SK-N-SH (cell line): Measurements from ENCODE around the gene EDRF1.

Experiments used
- EZH2phosphoT487 ChIP-seq: fragments of 200-600 bp; sonication (generic); IDR thresholded peaks from 2 replicates; pipeline ENCODE4 v1.6.1; 2017; ENCODE audit warnings: low read depth, mixed run types, mild to moderate bottlenecking, antibody characterized with exemption, moderate library complexity, borderline replicate concordance
- FOXM1 ChIP-seq: IDR thresholded peaks from 2 replicates; pipeline ENCODE4 v1.4.0; 2012; ENCODE audit warnings: low read depth, mild to moderate bottlenecking
- SMC3 ChIP-seq: IDR thresholded peaks from 2 replicates; pipeline ENCODE4 v1.6.1; 2012; ENCODE audit warnings: low read depth, low read length, improper control_type of control experiment
- YY1 ChIP-seq: IDR thresholded peaks from 2 replicates; pipeline ENCODE4 v1.4.0; 2012; ENCODE audit warnings: low read depth, mild to moderate bottlenecking
- TF ChIP-seq, protein P1 (sequence below): fragments of 200-600 bp; sonication (generic); IDR thresholded peaks from 2 replicates; pipeline ENCODE4 v1.6.1; 2017; ENCODE audit warnings: antibody characterized with exemption, mild to moderate bottlenecking, moderate library complexity
- TF ChIP-seq, protein P2 (sequence below): IDR thresholded peaks from 2 replicates; pipeline ENCODE4 v1.6.1; 2012; ENCODE audit warnings: mild to moderate bottlenecking, low read depth, low read length, moderate library complexity

DNA sequence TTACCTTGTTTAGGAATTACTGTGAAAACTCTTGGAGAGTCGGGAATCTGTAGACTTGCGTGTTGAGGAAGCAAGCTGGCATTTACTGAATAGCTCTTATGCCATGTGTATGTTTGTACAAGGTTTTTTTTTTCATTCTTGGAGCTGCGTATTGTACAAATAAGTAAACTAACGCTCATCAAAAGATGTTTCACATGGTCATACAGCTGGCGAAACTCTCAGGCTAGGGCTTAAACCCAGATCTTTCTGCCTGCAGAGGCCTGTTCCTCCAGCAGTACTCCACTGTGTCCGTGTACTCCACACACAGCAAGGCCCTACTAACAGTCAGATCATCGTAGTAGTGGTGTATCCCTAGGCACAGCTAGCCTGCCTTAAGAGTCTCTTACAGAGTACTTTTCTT is 7.4 kb downstream of the EDRF1 start:
- TF ChIP-seq SMC3 (no peak), FOXM1 (no peak), YY1 (no peak), EZH2phosphoT487 (no peak)
- TF ChIP-seq, protein P1, sequence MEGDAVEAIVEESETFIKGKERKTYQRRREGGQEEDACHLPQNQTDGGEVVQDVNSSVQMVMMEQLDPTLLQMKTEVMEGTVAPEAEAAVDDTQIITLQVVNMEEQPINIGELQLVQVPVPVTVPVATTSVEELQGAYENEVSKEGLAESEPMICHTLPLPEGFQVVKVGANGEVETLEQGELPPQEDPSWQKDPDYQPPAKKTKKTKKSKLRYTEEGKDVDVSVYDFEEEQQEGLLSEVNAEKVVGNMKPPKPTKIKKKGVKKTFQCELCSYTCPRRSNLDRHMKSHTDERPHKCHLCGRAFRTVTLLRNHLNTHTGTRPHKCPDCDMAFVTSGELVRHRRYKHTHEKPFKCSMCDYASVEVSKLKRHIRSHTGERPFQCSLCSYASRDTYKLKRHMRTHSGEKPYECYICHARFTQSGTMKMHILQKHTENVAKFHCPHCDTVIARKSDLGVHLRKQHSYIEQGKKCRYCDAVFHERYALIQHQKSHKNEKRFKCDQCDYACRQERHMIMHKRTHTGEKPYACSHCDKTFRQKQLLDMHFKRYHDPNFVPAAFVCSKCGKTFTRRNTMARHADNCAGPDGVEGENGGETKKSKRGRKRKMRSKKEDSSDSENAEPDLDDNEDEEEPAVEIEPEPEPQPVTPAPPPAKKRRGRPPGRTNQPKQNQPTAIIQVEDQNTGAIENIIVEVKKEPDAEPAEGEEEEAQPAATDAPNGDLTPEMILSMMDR = no peak
- TF ChIP-seq, protein P2, sequence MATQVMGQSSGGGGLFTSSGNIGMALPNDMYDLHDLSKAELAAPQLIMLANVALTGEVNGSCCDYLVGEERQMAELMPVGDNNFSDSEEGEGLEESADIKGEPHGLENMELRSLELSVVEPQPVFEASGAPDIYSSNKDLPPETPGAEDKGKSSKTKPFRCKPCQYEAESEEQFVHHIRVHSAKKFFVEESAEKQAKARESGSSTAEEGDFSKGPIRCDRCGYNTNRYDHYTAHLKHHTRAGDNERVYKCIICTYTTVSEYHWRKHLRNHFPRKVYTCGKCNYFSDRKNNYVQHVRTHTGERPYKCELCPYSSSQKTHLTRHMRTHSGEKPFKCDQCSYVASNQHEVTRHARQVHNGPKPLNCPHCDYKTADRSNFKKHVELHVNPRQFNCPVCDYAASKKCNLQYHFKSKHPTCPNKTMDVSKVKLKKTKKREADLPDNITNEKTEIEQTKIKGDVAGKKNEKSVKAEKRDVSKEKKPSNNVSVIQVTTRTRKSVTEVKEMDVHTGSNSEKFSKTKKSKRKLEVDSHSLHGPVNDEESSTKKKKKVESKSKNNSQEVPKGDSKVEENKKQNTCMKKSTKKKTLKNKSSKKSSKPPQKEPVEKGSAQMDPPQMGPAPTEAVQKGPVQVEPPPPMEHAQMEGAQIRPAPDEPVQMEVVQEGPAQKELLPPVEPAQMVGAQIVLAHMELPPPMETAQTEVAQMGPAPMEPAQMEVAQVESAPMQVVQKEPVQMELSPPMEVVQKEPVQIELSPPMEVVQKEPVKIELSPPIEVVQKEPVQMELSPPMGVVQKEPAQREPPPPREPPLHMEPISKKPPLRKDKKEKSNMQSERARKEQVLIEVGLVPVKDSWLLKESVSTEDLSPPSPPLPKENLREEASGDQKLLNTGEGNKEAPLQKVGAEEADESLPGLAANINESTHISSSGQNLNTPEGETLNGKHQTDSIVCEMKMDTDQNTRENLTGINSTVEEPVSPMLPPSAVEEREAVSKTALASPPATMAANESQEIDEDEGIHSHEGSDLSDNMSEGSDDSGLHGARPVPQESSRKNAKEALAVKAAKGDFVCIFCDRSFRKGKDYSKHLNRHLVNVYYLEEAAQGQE = no peak
